Testis (tissue), 2 donors: ENCODE data around the gene CHCHD3.

Experiments
- POLR2A ChIP-seq: fragments of 450-650 bp; IDR thresholded peaks from one replicate; pipeline ENCODE4 v1.6.1; 2017; ENCODE audit warnings: antibody characterized with exemption, mild to moderate bottlenecking, moderate library complexity
- TF ChIP-seq, protein P1 (sequence below), 3 experiments: fragments of 450-650 bp in 2 of 3; fragments of 200-600 bp in 1 of 3; sonication (generic) in 1 of 3; IDR thresholded peaks; one replicate each; pipeline ENCODE4 v1.5.1; 2016 to 2019; ENCODE audit warnings: antibody characterized with exemption in 3 of 3, mild to moderate bottlenecking in 2 of 3, moderate library complexity in 1 of 3

GRCh38 chr7:133030346-133030745 is 51.5 kb downstream of the CHCHD3 start:
- TF ChIP-seq, protein P1, sequence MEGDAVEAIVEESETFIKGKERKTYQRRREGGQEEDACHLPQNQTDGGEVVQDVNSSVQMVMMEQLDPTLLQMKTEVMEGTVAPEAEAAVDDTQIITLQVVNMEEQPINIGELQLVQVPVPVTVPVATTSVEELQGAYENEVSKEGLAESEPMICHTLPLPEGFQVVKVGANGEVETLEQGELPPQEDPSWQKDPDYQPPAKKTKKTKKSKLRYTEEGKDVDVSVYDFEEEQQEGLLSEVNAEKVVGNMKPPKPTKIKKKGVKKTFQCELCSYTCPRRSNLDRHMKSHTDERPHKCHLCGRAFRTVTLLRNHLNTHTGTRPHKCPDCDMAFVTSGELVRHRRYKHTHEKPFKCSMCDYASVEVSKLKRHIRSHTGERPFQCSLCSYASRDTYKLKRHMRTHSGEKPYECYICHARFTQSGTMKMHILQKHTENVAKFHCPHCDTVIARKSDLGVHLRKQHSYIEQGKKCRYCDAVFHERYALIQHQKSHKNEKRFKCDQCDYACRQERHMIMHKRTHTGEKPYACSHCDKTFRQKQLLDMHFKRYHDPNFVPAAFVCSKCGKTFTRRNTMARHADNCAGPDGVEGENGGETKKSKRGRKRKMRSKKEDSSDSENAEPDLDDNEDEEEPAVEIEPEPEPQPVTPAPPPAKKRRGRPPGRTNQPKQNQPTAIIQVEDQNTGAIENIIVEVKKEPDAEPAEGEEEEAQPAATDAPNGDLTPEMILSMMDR (IDR thresholded peaks at IDR 0.05): no peak
- no peak for TF ChIP-seq POLR2A
